Thoracic aorta (tissue), 2 donors: ENCODE data around the gene CREB3L1. TPM values are rescaled to one million over a fixed set of nuclear protein-coding genes. Genes with fewer than 3 reads are reported as not detected.

ENCODE experiments used
- ATAC-seq: fragments of 150-250 bp; one replicate; pipeline ENCODE4 v1.8.0; 2017; ENCODE audit warnings: low read depth; ENCODE audit not compliant: insufficient number of reproducible peaks, low FRiP score
- DNase-seq: peaks from one replicate; pipeline ENCODE4 v3.0.0-alpha.2; 2020; ENCODE audit warnings: low spot score
- H3K27ac ChIP-seq, 2 donors: fragments of 200-600 bp; sonication (generic); 1 replicate in 1 of 2; 2 replicates in 1 of 2; pipeline ENCODE4 v1.5.1; 2016; ENCODE audit warnings: mild to moderate bottlenecking in 2 of 2, moderate library complexity in 2 of 2
- H3K27me3 ChIP-seq: fragments of 200-600 bp; sonication (generic); replicated peaks from 2 replicates; pipeline ENCODE4 v1.6.0; 2016; ENCODE audit warnings: mild to moderate bottlenecking; ENCODE audit not compliant: insufficient read depth
- H3K36me3 ChIP-seq: fragments of 200-600 bp; sonication (generic); one replicate; pipeline ENCODE4 v1.5.1; 2016
- H3K4me1 ChIP-seq, 2 donors: fragments of 200-600 bp; sonication (generic); 1 replicate in 1 of 2; 2 replicates in 1 of 2; pipeline versions ENCODE4 v1.5.1 to v1.6.0; 2016; ENCODE audit warnings: low read depth in 2 of 2, mild to moderate bottlenecking in 1 of 2; ENCODE audit not compliant: control insufficient read depth in 1 of 2
- H3K4me3 ChIP-seq: fragments of 200-600 bp; sonication (generic); 2 replicates; pipeline ENCODE4 v1.5.1; 2016; ENCODE audit warnings: mild to moderate bottlenecking
- H3K9me3 ChIP-seq: fragments of 200-600 bp; sonication (generic); 2 replicates; pipeline ENCODE4 v1.5.1; 2016
- total RNA-seq, 2 donors: library from RNA; depleted of rRNA; stranded (reverse); fragments of >200 nt; gene quantifications; one replicate each; pipeline versions ENCODE4 v1.1.0 to v1.2.3, GENCODE V29; 2016
- TF ChIP-seq, protein P1 (sequence below): fragments of 200-600 bp; sonication (generic); IDR thresholded peaks from one replicate; pipeline ENCODE4 v1.5.1; 2019; ENCODE audit warnings: antibody characterized with exemption

Gene CREB3L1
- total RNA-seq, 2 donors from 2014 or later = 3.0 to 7.6 TPM

DNA sequence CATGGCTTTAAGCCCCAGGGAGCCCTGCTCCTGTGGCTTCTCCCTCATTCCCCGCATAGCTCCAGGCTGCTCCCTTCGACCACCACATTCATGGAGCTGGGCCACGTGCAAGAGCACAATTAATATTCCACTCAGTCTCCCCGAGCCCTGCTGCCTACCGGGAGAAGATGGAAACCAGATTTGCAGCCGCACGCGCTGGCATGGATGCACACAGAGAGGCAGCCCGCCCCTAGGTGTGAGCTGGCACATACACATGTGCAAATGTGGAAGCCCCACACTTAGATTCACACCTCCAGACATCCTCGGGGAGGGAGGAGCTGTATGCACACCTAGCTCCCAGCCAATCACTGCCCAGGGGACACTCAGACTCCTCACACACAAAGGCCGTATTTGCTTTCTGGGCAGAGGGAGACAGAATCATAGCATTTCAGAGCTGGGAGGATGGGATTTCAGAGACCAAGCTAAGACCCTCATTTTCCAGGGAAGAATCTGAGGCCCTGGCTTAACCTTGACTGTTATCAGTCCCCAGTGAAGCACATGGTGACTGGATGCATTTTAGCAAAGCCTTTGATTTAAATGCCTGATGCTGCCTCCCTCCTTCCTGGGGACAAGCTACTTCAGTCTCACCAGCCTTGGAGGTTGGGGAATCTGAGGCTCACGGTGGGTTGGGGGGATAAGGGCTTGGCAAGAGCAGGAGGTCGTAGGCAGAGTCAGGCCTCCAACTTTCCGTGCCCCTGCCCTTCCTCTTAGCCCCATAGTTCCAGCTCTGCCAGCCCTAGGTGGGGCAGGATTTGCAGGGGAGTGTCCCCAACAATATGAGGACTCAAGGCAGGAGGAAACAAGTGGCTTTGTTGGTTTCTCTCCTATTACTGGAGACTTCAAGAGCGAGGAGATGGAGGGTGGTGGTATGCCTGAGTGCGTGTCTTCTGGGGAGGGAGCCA lies 5.3 kb upstream of the CREB3L1 start:
- H3K36me3 ChIP-seq = no peaks in the 10 kb centered on the region
- TF ChIP-seq, protein P1, sequence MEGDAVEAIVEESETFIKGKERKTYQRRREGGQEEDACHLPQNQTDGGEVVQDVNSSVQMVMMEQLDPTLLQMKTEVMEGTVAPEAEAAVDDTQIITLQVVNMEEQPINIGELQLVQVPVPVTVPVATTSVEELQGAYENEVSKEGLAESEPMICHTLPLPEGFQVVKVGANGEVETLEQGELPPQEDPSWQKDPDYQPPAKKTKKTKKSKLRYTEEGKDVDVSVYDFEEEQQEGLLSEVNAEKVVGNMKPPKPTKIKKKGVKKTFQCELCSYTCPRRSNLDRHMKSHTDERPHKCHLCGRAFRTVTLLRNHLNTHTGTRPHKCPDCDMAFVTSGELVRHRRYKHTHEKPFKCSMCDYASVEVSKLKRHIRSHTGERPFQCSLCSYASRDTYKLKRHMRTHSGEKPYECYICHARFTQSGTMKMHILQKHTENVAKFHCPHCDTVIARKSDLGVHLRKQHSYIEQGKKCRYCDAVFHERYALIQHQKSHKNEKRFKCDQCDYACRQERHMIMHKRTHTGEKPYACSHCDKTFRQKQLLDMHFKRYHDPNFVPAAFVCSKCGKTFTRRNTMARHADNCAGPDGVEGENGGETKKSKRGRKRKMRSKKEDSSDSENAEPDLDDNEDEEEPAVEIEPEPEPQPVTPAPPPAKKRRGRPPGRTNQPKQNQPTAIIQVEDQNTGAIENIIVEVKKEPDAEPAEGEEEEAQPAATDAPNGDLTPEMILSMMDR = no peak
- no peak overlapping the region for H3K4me3 ChIP-seq
- ATAC-seq (no peak), DNase-seq (no peak)
- H3K27ac ChIP-seq = peak overlapping the region; percentile 79 to 82
- H3K27me3 ChIP-seq = no peaks in the 10 kb centered on the region
- H3K9me3 ChIP-seq = no peaks in the 10 kb centered on the region
- H3K4me1 ChIP-seq = peaks cover 7 to 45% of the 10 kb centered on the region in 2 donors

DNA sequence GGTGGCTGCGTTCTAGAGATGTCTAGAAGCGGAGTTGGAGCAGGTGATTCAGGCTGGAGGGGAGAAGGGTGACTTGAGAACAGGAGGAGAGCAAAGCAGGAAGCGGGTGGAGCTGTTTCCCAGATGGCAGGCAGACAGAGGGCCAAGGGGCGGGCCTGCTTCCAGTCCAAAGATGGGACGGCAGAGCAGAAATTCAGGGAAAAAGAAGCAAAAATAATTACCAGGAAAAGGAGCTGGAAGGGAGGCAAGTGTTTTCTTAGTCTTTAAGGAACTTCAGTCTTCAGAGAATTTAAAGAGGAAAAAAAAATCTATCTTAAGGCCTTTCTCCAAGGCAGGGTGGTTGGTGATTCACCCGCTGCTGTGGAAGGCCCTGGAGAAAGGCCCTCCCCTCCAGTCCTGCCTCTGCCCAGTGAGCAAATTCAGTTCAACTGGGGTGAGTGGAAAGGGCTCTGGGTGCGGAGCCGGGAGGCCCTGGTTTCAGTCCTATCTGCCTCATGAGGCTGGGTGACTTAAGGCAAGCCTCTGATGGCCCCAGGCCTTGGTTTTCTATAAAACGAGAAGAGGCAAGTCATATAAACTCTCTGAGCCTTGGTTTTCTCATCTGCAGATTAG lies 4.5 kb upstream of the CREB3L1 start:
- H3K27me3 ChIP-seq = no peaks in the 10 kb centered on the region
- peak overlapping the region; percentile 79 to 82 for H3K27ac ChIP-seq
- H3K36me3 ChIP-seq = no peaks in the 10 kb centered on the region
- DNase-seq (no peak), ATAC-seq (peak; percentile 73)
- no peaks in the 10 kb centered on the region for H3K9me3 ChIP-seq
- peaks cover 13 to 52% of the 10 kb centered on the region in 2 donors for H3K4me1 ChIP-seq
- TF ChIP-seq, protein P1 = no peak
- no peak overlapping the region for H3K4me3 ChIP-seq

DNA sequence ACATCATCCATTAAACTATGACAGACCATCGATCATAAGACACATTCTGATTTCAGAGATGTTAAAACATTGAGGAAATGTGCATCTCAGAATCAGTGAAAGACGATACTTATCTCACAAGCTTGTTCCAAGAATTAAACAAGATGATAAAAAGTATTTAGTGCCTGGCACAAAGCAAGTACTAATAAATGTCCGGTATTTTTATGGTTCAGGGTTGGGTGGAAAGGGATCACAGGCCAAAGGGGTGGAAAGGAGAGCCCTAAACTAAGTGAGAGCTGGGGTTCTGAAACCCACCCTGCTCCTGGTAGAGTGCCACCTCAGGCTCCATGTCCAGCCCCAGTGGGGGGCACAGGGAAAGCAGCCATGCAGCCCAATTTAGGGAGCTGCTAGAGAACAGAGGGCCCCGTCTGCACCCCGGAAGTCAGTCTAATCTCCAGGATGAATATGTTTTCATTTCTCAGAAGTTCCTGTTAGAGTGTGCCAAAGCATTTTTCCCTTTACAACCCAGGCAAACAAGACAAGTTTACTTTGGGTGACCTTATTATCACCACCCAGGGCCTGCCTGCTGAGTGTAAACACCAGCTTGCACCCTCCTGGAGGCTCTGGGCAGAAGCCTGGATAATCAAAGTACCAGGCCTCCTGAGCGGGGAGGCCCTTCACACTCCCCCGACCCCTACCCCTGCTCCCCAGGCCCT lies 3.8 kb upstream of the CREB3L1 start:
- DNase-seq (no peak), ATAC-seq (no peak)
- Histone ChIP-seq H3K4me1 (peaks cover 16 to 59% of the 10 kb centered on the region in 2 donors), H3K27ac (peak overlapping the region; percentile 79 to 82), H3K27me3 (no peaks in the 10 kb centered on the region), H3K9me3 (no peaks in the 10 kb centered on the region), H3K36me3 (no peaks in the 10 kb centered on the region), H3K4me3 (no peak overlapping the region)
- TF ChIP-seq, protein P1 = no peak

DNA sequence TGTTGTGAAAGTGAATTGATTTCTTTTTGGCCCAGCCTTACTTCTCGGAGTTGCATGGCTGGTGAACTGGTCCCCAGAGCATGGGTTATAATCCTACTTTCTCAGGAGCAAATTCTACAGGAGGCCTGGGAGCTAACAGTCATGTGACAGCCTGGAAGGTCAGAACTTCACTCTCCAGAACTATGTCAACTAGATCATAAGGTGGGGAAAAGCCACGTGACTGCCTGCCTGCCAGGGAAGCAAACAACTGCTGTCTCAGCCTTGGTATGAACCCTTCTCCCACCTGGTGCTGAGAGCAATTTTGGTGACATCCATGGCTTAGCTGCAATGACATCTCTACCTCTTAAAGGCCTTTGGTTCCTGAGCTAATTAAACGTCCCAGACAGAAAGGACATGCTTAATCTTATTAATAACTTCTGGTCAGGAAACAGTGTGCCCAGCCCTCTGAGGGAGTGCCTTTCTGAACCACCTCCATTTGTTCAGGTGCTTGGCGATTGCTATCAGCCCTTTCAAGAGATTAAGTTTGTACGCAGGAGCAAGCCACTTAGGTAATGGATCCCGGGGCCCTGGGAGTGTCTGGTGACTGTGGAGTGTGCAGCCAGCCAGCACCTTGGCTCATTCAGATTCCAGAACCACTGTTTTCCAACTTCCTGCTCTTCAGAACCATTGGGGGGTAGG lies 1.4 kb upstream of the CREB3L1 start:
- Histone ChIP-seq H3K27me3 (no peaks in the 10 kb centered on the region), H3K4me3 (no peak overlapping the region), H3K9me3 (no peaks in the 10 kb centered on the region), H3K4me1 (peaks cover 16 to 70% of the 10 kb centered on the region in 2 donors), H3K36me3 (no peaks in the 10 kb centered on the region), H3K27ac (no peak overlapping the region)
- DNase-seq = no peak
- ATAC-seq = no peak
- TF ChIP-seq, protein P1 = no peak
